OCI-LY3 (cell line): ENCODE data around the gene COL13A1.
A peak's percentile ranks its signal among the peaks of the same experiment; 100 is the strongest.

ENCODE experiments used
- H2AFZ ChIP-seq: fragments of 200-600, 300-600 bp; shearing (Covaris generic); 2 replicates; pipeline ENCODE4 v1.6.0; 2014; ENCODE audit warnings: antibody characterized with exemption, low read depth, low read length
- H3K27ac ChIP-seq: fragments of 200-600, 300-600 bp; sonication (generic); 2 replicates; pipeline ENCODE4 v1.5.1; 2014; ENCODE audit warnings: mild to moderate bottlenecking, low read length, moderate library complexity, mixed read lengths
- H3K27me3 ChIP-seq: fragments of 200-600, 300-600 bp; sonication (generic); 2 replicates; pipeline ENCODE4 v1.6.1; 2014; ENCODE audit warnings: low read depth, low read length, mixed read lengths
- H3K36me3 ChIP-seq: fragments of 200-600, 300-600 bp; sonication (generic); replicated peaks from 2 replicates; pipeline ENCODE3; 2014; ENCODE audit warnings: low read depth, low read length, mixed read lengths
- H3K4me1 ChIP-seq: fragments of 300-600, 200-600 bp; sonication (generic); 2 replicates; pipeline ENCODE4 v1.6.1; 2014; ENCODE audit warnings: low read length, mixed read lengths
- H3K4me2 ChIP-seq: fragments of 200-600, 300-600 bp; sonication (generic); 2 replicates; pipeline ENCODE4 v1.6.1; 2014; ENCODE audit warnings: low read length, mixed read lengths
- H3K4me3 ChIP-seq: fragments of 300-600, 200-600 bp; sonication (generic); 2 replicates; pipeline ENCODE4 v1.5.1; 2014; ENCODE audit warnings: antibody characterized with exemption, mild to moderate bottlenecking, low read length, moderate library complexity
- H3K79me2 ChIP-seq: fragments of 300-600, 200-600 bp; shearing (Covaris generic); 2 replicates; pipeline ENCODE4 v1.6.1; 2014; ENCODE audit warnings: mild to moderate bottlenecking, low read length, mixed read lengths
- H3K9ac ChIP-seq: fragments of 300-600, 200-600 bp; shearing (Covaris generic); 2 replicates; pipeline ENCODE4 v1.6.0; 2014; ENCODE audit warnings: mild to moderate bottlenecking, low read length, moderate library complexity
- H3K9me3 ChIP-seq: fragments of 200-600, 300-600 bp; shearing (Covaris generic); 2 replicates; pipeline ENCODE4 v1.6.1; 2014; ENCODE audit warnings: low read length, mixed read lengths; ENCODE audit not compliant: insufficient read depth
- H4K20me1 ChIP-seq: fragments of 200-600, 300-600 bp; sonication (generic); 2 replicates; pipeline ENCODE4 v1.6.1; 2016; ENCODE audit warnings: low read length, mixed read lengths; ENCODE audit not compliant: insufficient read depth
- EZH2phosphoT487 ChIP-seq: fragments of 200-600 bp; shearing (Covaris generic); IDR thresholded peaks from 2 replicates; pipeline ENCODE4 v1.6.1; 2018; ENCODE audit warnings: antibody characterized with exemption, mixed run types, low read depth
- TF ChIP-seq, protein P1 (sequence below): fragments of 200-600, 300-600 bp; sonication (generic); IDR thresholded peaks from 2 replicates; pipeline ENCODE4 v1.5.1; 2014; ENCODE audit warnings: antibody characterized with exemption, low read length, low read depth

COL13A1 gene

GRCh38 chr10:69816521-69816920, 14.8 kb downstream of the COL13A1 start:
- no peak overlapping the region for H3K4me2 ChIP-seq
- peaks cover 14% of the 10 kb centered on the region for H3K9me3 ChIP-seq
- H3K79me2 ChIP-seq, result no peaks in the 10 kb centered on the region
- TF ChIP-seq, protein P1, sequence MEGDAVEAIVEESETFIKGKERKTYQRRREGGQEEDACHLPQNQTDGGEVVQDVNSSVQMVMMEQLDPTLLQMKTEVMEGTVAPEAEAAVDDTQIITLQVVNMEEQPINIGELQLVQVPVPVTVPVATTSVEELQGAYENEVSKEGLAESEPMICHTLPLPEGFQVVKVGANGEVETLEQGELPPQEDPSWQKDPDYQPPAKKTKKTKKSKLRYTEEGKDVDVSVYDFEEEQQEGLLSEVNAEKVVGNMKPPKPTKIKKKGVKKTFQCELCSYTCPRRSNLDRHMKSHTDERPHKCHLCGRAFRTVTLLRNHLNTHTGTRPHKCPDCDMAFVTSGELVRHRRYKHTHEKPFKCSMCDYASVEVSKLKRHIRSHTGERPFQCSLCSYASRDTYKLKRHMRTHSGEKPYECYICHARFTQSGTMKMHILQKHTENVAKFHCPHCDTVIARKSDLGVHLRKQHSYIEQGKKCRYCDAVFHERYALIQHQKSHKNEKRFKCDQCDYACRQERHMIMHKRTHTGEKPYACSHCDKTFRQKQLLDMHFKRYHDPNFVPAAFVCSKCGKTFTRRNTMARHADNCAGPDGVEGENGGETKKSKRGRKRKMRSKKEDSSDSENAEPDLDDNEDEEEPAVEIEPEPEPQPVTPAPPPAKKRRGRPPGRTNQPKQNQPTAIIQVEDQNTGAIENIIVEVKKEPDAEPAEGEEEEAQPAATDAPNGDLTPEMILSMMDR, result no peak
- TF ChIP-seq EZH2phosphoT487, result no peak
- H3K9ac ChIP-seq, result no peak overlapping the region
- peaks cover 15% of the 10 kb centered on the region for H3K36me3 ChIP-seq
- no peaks in the 10 kb centered on the region for H4K20me1 ChIP-seq
- H3K27me3 ChIP-seq, result no peaks in the 10 kb centered on the region
- no peak overlapping the region for H2AFZ ChIP-seq
- no peak overlapping the region for H3K4me3 ChIP-seq
- H3K4me1 ChIP-seq, result peaks cover 18% of the 10 kb centered on the region
- H3K27ac ChIP-seq, result no peak overlapping the region

DNA sequence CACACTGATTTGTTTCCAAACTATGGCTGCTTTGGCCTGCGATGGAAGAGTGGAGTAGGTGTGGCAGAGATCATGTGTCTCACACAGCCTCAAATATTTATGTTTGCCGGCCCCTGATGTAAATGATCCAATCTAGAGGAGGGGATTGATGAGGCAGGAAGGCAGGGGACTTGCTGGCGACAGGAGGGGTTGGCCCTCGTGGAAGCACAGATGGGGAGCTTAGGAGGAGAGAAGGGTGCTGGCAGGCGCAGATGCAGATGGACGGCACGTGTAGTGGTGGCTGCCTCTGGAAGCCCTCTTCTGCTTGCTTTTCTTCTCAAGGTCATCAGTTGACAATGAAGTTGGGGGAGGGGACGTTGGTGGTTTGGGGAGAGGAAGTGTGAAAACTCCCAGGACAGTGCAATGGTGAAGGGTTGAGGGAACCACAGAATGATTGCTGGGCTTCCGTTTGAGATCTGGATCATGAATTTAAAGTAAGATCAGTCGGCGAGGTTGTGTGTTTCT, 15.4 kb downstream of the COL13A1 start:
- H3K27me3 ChIP-seq, result no peaks in the 10 kb centered on the region
- TF ChIP-seq, protein P1, result no peak
- H4K20me1 ChIP-seq, result no peaks in the 10 kb centered on the region
- no peak overlapping the region for H2AFZ ChIP-seq
- H3K4me3 ChIP-seq, result no peak overlapping the region
- no peak overlapping the region for H3K27ac ChIP-seq
- H3K36me3 ChIP-seq, result peaks cover 15% of the 10 kb centered on the region
- H3K9me3 ChIP-seq, result peaks cover 14% of the 10 kb centered on the region
- H3K4me1 ChIP-seq, result peaks cover 18% of the 10 kb centered on the region
- no peak overlapping the region for H3K9ac ChIP-seq
- H3K4me2 ChIP-seq, result no peak overlapping the region
- H3K79me2 ChIP-seq, result no peaks in the 10 kb centered on the region

- H4K20me1 ChIP-seq, result no peaks in the 10 kb centered on the region
- no peak overlapping the region for H3K4me3 ChIP-seq
- H3K79me2 ChIP-seq, result no peaks in the 10 kb centered on the region
- H3K36me3 ChIP-seq, result peaks cover 15% of the 10 kb centered on the region
- no peak overlapping the region for H3K4me2 ChIP-seq
- H3K27ac ChIP-seq, result no peak overlapping the region
- no peaks in the 10 kb centered on the region for H3K27me3 ChIP-seq
- TF ChIP-seq, protein P1, result no peak
- no peak for TF ChIP-seq EZH2phosphoT487
- peaks cover 14% of the 10 kb centered on the region for H3K9me3 ChIP-seq
- H2AFZ ChIP-seq, result no peak overlapping the region
- no peak overlapping the region for H3K9ac ChIP-seq
- peaks cover 18% of the 10 kb centered on the region for H3K4me1 ChIP-seq
Measured at GRCh38 chr10:69818676-69819239, 17.1 kb downstream of the COL13A1 start.

- Histone ChIP-seq H3K9me3 (peaks cover 14% of the 10 kb centered on the region), H3K27ac (peak overlapping the region; percentile 71; the same call in 1 of the 2 replicates), H3K27me3 (no peaks in the 10 kb centered on the region), H3K4me1 (peaks cover 18% of the 10 kb centered on the region), H3K4me3 (peak overlapping the region; percentile 20; the same call in 1 of the 2 replicates), H2AFZ (no peak overlapping the region), H3K4me2 (peak overlapping the region; percentile 20), H3K9ac (no peak overlapping the region), H3K79me2 (no peaks in the 10 kb centered on the region), H4K20me1 (no peaks in the 10 kb centered on the region), H3K36me3 (peaks cover 15% of the 10 kb centered on the region)
- TF ChIP-seq, protein P1, result no peak
- TF ChIP-seq EZH2phosphoT487, result no peak
Measured at GRCh38 chr10:69819716-69820506, 18.2 kb downstream of the COL13A1 start.
